Glutamatergic neuron (in vitro differentiated cells): ENCODE data around the gene EMID1. TPM values are rescaled to one million over a fixed set of nuclear protein-coding genes. Genes with fewer than 3 reads are reported as not detected.

Source experiments
- DNase-seq: peaks from one replicate; pipeline ENCODE4 v3.0.0; 2022
- H3K27ac Mint-ChIP-seq: one replicate; pipeline ENCODE4 v1.8.0; 2020; ENCODE audit warnings: mild to moderate bottlenecking, mixed read lengths, inconsistent platforms; ENCODE audit not compliant: unreplicated experiment
- H3K27me3 Mint-ChIP-seq: one replicate; pipeline ENCODE4 v1.8.0; 2020; ENCODE audit warnings: mild to moderate bottlenecking, moderate library complexity, mixed read lengths, inconsistent platforms; ENCODE audit not compliant: unreplicated experiment
- H3K36me3 Mint-ChIP-seq: one replicate; pipeline ENCODE4 v1.8.0; 2020; ENCODE audit warnings: mild to moderate bottlenecking, mixed read lengths, inconsistent platforms; ENCODE audit not compliant: unreplicated experiment
- H3K4me1 Mint-ChIP-seq: one replicate; pipeline ENCODE4 v1.8.0; 2020; ENCODE audit warnings: mild to moderate bottlenecking, low read depth, mixed read lengths, inconsistent platforms; ENCODE audit not compliant: unreplicated experiment
- H3K4me3 Mint-ChIP-seq: one replicate; pipeline ENCODE4 v1.8.0; 2020; ENCODE audit warnings: mild to moderate bottlenecking, mixed read lengths, inconsistent platforms; ENCODE audit not compliant: unreplicated experiment
- H3K9me3 Mint-ChIP-seq: one replicate; pipeline ENCODE4 v1.8.0; 2020; ENCODE audit warnings: mild to moderate bottlenecking, moderate library complexity, mixed read lengths, inconsistent platforms; ENCODE audit not compliant: unreplicated experiment
- total RNA-seq: library from RNA; stranded (reverse); fragmentation: NEBNext Ultra II Directional; extraction: Animal tissue kit (Norgen Biotek cat#: 25700); gene quantifications from one replicate; pipeline ENCODE4 v1.2.1, GENCODE V29; 2021; ENCODE audit not compliant: unreplicated experiment
- TF ChIP-seq, protein P1 (sequence below): fragments of 200-600 bp; sonication (generic); IDR thresholded peaks from one replicate; pipeline ENCODE4 v1.5.0; 2021; ENCODE audit not compliant: partially characterized antibody, unreplicated experiment

EMID1 gene
- total RNA-seq, 1 donor from 2014 or later, result 0.76 TPM

DNA sequence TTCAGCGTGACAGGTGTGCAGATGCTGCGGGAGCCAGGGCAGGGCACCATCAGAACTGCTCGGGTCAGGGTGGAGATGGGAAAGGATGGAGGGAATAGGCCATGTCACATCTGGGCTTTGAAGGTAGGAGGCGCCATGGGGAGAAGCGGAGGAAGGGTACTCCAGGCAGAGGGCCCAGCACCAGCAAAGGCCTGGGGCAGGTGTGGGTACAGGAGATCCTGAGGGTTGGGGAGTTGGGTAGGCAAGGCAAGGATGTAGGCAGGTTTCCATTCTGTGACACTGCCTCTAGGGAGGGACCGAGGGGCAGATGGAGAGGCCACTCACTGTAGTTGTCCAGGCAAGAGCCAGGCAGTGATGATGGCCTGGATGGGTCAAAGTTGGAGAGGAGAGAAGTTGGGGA is 8.5 kb downstream of the EMID1 start:
- no peak overlapping the region for H3K27ac Mint-ChIP-seq
- peak; percentile 6 for DNase-seq
- TF ChIP-seq, protein P1, sequence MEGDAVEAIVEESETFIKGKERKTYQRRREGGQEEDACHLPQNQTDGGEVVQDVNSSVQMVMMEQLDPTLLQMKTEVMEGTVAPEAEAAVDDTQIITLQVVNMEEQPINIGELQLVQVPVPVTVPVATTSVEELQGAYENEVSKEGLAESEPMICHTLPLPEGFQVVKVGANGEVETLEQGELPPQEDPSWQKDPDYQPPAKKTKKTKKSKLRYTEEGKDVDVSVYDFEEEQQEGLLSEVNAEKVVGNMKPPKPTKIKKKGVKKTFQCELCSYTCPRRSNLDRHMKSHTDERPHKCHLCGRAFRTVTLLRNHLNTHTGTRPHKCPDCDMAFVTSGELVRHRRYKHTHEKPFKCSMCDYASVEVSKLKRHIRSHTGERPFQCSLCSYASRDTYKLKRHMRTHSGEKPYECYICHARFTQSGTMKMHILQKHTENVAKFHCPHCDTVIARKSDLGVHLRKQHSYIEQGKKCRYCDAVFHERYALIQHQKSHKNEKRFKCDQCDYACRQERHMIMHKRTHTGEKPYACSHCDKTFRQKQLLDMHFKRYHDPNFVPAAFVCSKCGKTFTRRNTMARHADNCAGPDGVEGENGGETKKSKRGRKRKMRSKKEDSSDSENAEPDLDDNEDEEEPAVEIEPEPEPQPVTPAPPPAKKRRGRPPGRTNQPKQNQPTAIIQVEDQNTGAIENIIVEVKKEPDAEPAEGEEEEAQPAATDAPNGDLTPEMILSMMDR, result peak; percentile 10
- peaks cover 9% of the 10 kb centered on the region for H3K9me3 Mint-ChIP-seq
- H3K36me3 Mint-ChIP-seq, result no peaks in the 10 kb centered on the region
- H3K4me3 Mint-ChIP-seq, result no peak overlapping the region
- peaks cover 5% of the 10 kb centered on the region for H3K27me3 Mint-ChIP-seq
- H3K4me1 Mint-ChIP-seq, result no peaks in the 10 kb centered on the region

GRCh38 chr22:29215012-29215860 is 9.5 kb downstream of the EMID1 start:
- Mint-ChIP-seq H3K36me3 (no peaks in the 10 kb centered on the region), H3K27me3 (peaks cover 5% of the 10 kb centered on the region), H3K4me3 (no peak overlapping the region), H3K27ac (no peak overlapping the region), H3K4me1 (no peaks in the 10 kb centered on the region), H3K9me3 (peaks cover 9% of the 10 kb centered on the region)
- DNase-seq, result peak; percentile 17
- TF ChIP-seq, protein P1, result no peak

- no peak overlapping the region for H3K4me3 Mint-ChIP-seq
- H3K36me3 Mint-ChIP-seq, result no peaks in the 10 kb centered on the region
- peak; percentile 8 for DNase-seq
- peaks cover 8% of the 10 kb centered on the region for H3K9me3 Mint-ChIP-seq
- TF ChIP-seq, protein P1, result no peak
- H3K27me3 Mint-ChIP-seq, result peaks cover 7% of the 10 kb centered on the region
- no peaks in the 10 kb centered on the region for H3K4me1 Mint-ChIP-seq
- no peak overlapping the region for H3K27ac Mint-ChIP-seq
Measured at GRCh38 chr22:29216011-29216872, 10.5 kb downstream of the EMID1 start.

GRCh38 chr22:29216873-29217666 is 11.4 kb downstream of the EMID1 start:
- Mint-ChIP-seq H3K4me1 (no peaks in the 10 kb centered on the region), H3K4me3 (no peak overlapping the region), H3K9me3 (peaks cover 2% of the 10 kb centered on the region), H3K27ac (no peak overlapping the region), H3K36me3 (no peaks in the 10 kb centered on the region), H3K27me3 (peaks cover 7% of the 10 kb centered on the region)
- TF ChIP-seq, protein P1, result no peak
- DNase-seq, result peak; percentile 18
